ENCODE measurements around the gene TACR1. TPM values are rescaled to one million over a fixed set of nuclear protein-coding genes. Genes with fewer than 3 reads are reported as not detected.

TACR1 gene
- total RNA-seq, 1 experiment from 2014 or later = not detected

GRCh38 chr2:75123876-75124275 is 75.4 kb downstream of the TACR1 start (continued):
- no peak for TF ChIP-seq FOSL1 (IDR thresholded peaks at IDR 0.05; ENCODE audit: low read depth)
- TF ChIP-seq, protein P1, sequence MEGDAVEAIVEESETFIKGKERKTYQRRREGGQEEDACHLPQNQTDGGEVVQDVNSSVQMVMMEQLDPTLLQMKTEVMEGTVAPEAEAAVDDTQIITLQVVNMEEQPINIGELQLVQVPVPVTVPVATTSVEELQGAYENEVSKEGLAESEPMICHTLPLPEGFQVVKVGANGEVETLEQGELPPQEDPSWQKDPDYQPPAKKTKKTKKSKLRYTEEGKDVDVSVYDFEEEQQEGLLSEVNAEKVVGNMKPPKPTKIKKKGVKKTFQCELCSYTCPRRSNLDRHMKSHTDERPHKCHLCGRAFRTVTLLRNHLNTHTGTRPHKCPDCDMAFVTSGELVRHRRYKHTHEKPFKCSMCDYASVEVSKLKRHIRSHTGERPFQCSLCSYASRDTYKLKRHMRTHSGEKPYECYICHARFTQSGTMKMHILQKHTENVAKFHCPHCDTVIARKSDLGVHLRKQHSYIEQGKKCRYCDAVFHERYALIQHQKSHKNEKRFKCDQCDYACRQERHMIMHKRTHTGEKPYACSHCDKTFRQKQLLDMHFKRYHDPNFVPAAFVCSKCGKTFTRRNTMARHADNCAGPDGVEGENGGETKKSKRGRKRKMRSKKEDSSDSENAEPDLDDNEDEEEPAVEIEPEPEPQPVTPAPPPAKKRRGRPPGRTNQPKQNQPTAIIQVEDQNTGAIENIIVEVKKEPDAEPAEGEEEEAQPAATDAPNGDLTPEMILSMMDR (IDR thresholded peaks at IDR 0.05 in 2 of 3, conservative IDR thresholded peaks at IDR 0.05 in 1 of 3; ENCODE audit: borderline replicate concordance in 1 of 3, insufficient read depth in 1 of 3, low read depth in 2 of 3, low read length in 2 of 3) = no peak

- Histone ChIP-seq H2AFZ (ENCODE audit: low read depth, low read length, poor library complexity, severe bottlenecking) (no peak overlapping the region), H3K79me2 (ENCODE audit: insufficient read depth, low read length) (no peaks in the 10 kb centered on the region), H3K27ac (ENCODE audit: low read depth, low read length) (no peak overlapping the region), H3K4me1 (ENCODE audit: control insufficient read depth in 1 of 2, insufficient read depth in 2 of 2, low read length in 2 of 2) (no peaks in the 10 kb centered on the region), H3K9ac (ENCODE audit: low read length) (no peak overlapping the region), H3K27me3 (ENCODE audit: insufficient read depth, low read length) (peaks cover 50% of the 10 kb centered on the region), H3K9me3 (ENCODE audit: control insufficient read depth in 1 of 2, insufficient read depth in 1 of 2, low read depth in 1 of 2, low read length in 2 of 2) (no peaks in the 10 kb centered on the region), H3K4me2 (ENCODE audit: low read length) (no peak overlapping the region), H3K36me3 (ENCODE audit: control insufficient read depth in 1 of 2, insufficient read depth in 2 of 2, low read length in 2 of 2) (no peaks in the 10 kb centered on the region), H4K20me1 (ENCODE audit: insufficient read depth) (peaks cover 4% of the 10 kb centered on the region; the same call in 1 of the 2 replicates), H3K4me3 (replicated peaks in 1 of 2; ENCODE audit: low read depth in 1 of 2, low read length in 2 of 2) (no peak overlapping the region), H3K9me2 (ENCODE audit: insufficient read depth) (no peaks in the 10 kb centered on the region)
- TF ChIP-seq ZFX (IDR thresholded peaks at IDR 0.05) (no peak), REST (IDR thresholded peaks at IDR 0.05; ENCODE audit: low read depth) (no peak), CBX3 (IDR thresholded peaks at IDR 0.05; ENCODE audit: low read depth) (no peak), TCF7L2 (IDR thresholded peaks at IDR 0.05; ENCODE audit: borderline replicate concordance, extremely low read depth, insufficient read depth, insufficient read length) (no peak), JUND (IDR thresholded peaks at IDR 0.05) (no peak), ELF1 (IDR thresholded peaks at IDR 0.05; ENCODE audit: borderline replicate concordance, low read depth) (no peak)
- TF ChIP-seq, protein P1 (IDR thresholded peaks at IDR 0.05 in 2 of 3, conservative IDR thresholded peaks at IDR 0.05 in 1 of 3; ENCODE audit: borderline replicate concordance in 1 of 3, insufficient read depth in 1 of 3, low read depth in 2 of 3, low read length in 2 of 3) = no peak
- RAD21 ChIA-PET (ENCODE audit: low non-redundant PET in 1 of 2, low total read pairs in 2 of 2, uncharacterized antibody in 2 of 2, unreplicated experiment in 2 of 2) = no interaction called here
- CTCF ChIA-PET = no interaction called here
- DNase-seq (ENCODE audit: low read depth, low spot score) (no peak), ATAC-seq (no peak)
- BruUV-seq (replicated peaks) = no TSS peak
- intact Hi-C loops (cut with micrococcal nuclease) = no loop called here
- POLR2A ChIA-PET = no interaction called here
These were observed 86.0 kb downstream of the TACR1 start for GRCh38 chr2:75113231-75113869.

All from HCT116 (cell line).